Measurements from ENCODE around the gene SAMD10. TPM values are rescaled to one million over a fixed set of nuclear protein-coding genes. Genes with fewer than 3 reads are reported as not detected.

SAMD10 gene
- total and polyA plus RNA-seq, 4 donors: 0.74 to 3.4 (median 2.1) TPM

GRCh38 chr20:63957690-63958441 is 21.6 kb downstream of the SAMD10 start:
- Histone ChIP-seq H3K27me3 (ENCODE audit: control insufficient read depth in 4 of 4, insufficient read depth in 4 of 4, low read length in 3 of 4) (no peaks in the 10 kb centered on the region), H3K9ac (ENCODE audit: low read depth in 1 of 2, low read length in 2 of 2) (no peak overlapping the region), H3K27ac (ENCODE audit: low read depth in 1 of 2, low read length in 2 of 2) (peak overlapping the region; percentile 3 to 67), H3K36me3 (ENCODE audit: control insufficient read depth in 4 of 4, insufficient read depth in 3 of 4, low read depth in 1 of 4, low read length in 3 of 4) (peaks cover 3 to 30% (median 7%) of the 10 kb centered on the region in 4 donors), H3K4me1 (ENCODE audit: control insufficient read depth in 4 of 4, insufficient read depth in 4 of 4, low read length in 3 of 4) (peaks cover 20 to 45% (median 33%) of the 10 kb centered on the region in 4 donors), H3K4me3 (ENCODE audit: low read depth in 1 of 3, low read length in 3 of 3) (no peak overlapping the region), H3K9me3 (ENCODE audit: control insufficient read depth in 4 of 4, low read length in 3 of 4) (no peaks in the 10 kb centered on the region)
- TF ChIP-seq, protein P1, sequence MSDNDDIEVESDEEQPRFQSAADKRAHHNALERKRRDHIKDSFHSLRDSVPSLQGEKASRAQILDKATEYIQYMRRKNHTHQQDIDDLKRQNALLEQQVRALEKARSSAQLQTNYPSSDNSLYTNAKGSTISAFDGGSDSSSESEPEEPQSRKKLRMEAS (IDR thresholded peaks at IDR 0.05): no peak
- no peak for TF ChIP-seq GABPA (IDR thresholded peaks at IDR 0.05 in 1 of 2, conservative IDR thresholded peaks at IDR 0.05 in 1 of 2)
- no peak for TF ChIP-seq TAF1 (conservative IDR thresholded peaks at IDR 0.05)
- TF ChIP-seq FOXA2 (IDR thresholded peaks at IDR 0.05): no peak
- 58% methylated on average over 13 of the region's 13 CpGs for WGBS
- DNase-seq (ENCODE audit: low spot score): no peak

- H3K9ac ChIP-seq (ENCODE audit: low read depth in 1 of 2, low read length in 2 of 2): peak overlapping the region in 1 of 2 donors; percentile 38
- no peaks in the 10 kb centered on the region for H3K27me3 ChIP-seq (ENCODE audit: control insufficient read depth in 4 of 4, insufficient read depth in 4 of 4, low read length in 3 of 4)
- H3K27ac ChIP-seq (ENCODE audit: low read depth in 1 of 2, low read length in 2 of 2): peak overlapping the region; percentile 52 to 67
- WGBS: 5% methylated on average over 28 of the region's 28 CpGs
- H3K4me3 ChIP-seq (ENCODE audit: low read depth in 1 of 3, low read length in 3 of 3): peak overlapping the region; percentile 6 to 44 (median 18)
- peaks cover 20 to 53% (median 36%) of the 10 kb centered on the region in 4 donors for H3K4me1 ChIP-seq (ENCODE audit: control insufficient read depth in 4 of 4, insufficient read depth in 4 of 4, low read length in 3 of 4)
- peak; percentile 63 for DNase-seq (ENCODE audit: low spot score)
- TF ChIP-seq SP1 (IDR thresholded peaks at IDR 0.05) (no peak), HNF4A (conservative IDR thresholded peaks at IDR 0.05) (no peak), RXRA (IDR thresholded peaks at IDR 0.05) (no peak), REST (IDR thresholded peaks at IDR 0.05) (no peak), FOXA2 (IDR thresholded peaks at IDR 0.05) (no peak), HNF4G (IDR thresholded peaks at IDR 0.05) (no peak), ATF3 (IDR thresholded peaks at IDR 0.05) (no peak), EGR1 (IDR thresholded peaks at IDR 0.05; ENCODE audit: low read depth in 2 of 2) (no peak), FOXA1 (IDR thresholded peaks at IDR 0.05) (no peak), ZBTB33 (IDR thresholded peaks at IDR 0.05) (no peak), GABPA (IDR thresholded peaks at IDR 0.05 in 1 of 2, conservative IDR thresholded peaks at IDR 0.05 in 1 of 2) (no peak), RAD21 (IDR thresholded peaks at IDR 0.05) (no peak), YY1 (IDR thresholded peaks at IDR 0.05) (no peak), JUND (IDR thresholded peaks at IDR 0.05) (no peak), TAF1 (conservative IDR thresholded peaks at IDR 0.05) (no peak), NR2F2 (IDR thresholded peaks at IDR 0.05) (no peak)
- TF ChIP-seq, protein P1 (IDR thresholded peaks at IDR 0.05): no peak
- TF ChIP-seq, protein P2, sequence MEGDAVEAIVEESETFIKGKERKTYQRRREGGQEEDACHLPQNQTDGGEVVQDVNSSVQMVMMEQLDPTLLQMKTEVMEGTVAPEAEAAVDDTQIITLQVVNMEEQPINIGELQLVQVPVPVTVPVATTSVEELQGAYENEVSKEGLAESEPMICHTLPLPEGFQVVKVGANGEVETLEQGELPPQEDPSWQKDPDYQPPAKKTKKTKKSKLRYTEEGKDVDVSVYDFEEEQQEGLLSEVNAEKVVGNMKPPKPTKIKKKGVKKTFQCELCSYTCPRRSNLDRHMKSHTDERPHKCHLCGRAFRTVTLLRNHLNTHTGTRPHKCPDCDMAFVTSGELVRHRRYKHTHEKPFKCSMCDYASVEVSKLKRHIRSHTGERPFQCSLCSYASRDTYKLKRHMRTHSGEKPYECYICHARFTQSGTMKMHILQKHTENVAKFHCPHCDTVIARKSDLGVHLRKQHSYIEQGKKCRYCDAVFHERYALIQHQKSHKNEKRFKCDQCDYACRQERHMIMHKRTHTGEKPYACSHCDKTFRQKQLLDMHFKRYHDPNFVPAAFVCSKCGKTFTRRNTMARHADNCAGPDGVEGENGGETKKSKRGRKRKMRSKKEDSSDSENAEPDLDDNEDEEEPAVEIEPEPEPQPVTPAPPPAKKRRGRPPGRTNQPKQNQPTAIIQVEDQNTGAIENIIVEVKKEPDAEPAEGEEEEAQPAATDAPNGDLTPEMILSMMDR (IDR thresholded peaks at IDR 0.05; ENCODE audit: low read depth, low read length, missing input control): no peak
- H3K36me3 ChIP-seq (ENCODE audit: control insufficient read depth in 4 of 4, insufficient read depth in 3 of 4, low read depth in 1 of 4, low read length in 3 of 4): peaks cover 2 to 23% (median 8%) of the 10 kb centered on the region in 4 donors
- H3K9me3 ChIP-seq (ENCODE audit: control insufficient read depth in 4 of 4, low read length in 3 of 4): no peaks in the 10 kb centered on the region
Measured at GRCh38 chr20:63957004-63957689, 22.3 kb downstream of the SAMD10 start.
